ENCODE data around the gene CRNN. TPM values are rescaled to one million over a fixed set of nuclear protein-coding genes. Genes with fewer than 3 reads are reported as not detected.

Gene CRNN
- total and polyA plus RNA-seq, 10 of the 15 experiments (the other 5 are each of a cell fraction or from before 2014, with no cell fraction given) = not detected

- TF ChIP-seq ZNF274 (IDR thresholded peaks at IDR 0.05; ENCODE audit: insufficient read depth, insufficient read length) (no peak), IKZF1 (conservative IDR thresholded peaks at IDR 0.05) (no peak), POLR2A (IDR thresholded peaks at IDR 0.05; ENCODE audit: low read depth, low read length) (peak; percentile 51; the same call in 1 of the 2 replicates), MEF2A (IDR thresholded peaks at IDR 0.05; ENCODE audit: insufficient read depth, low read depth, low read length) (peak; percentile 76), RELB (IDR thresholded peaks at IDR 0.05; ENCODE audit: low read depth) (peak; percentile 45; the same call in 1 of the 2 replicates), KDM1A (IDR thresholded peaks at IDR 0.05; ENCODE audit: borderline replicate concordance) (no peak), SP1 (IDR thresholded peaks at IDR 0.05; ENCODE audit: low read depth, low read length) (peak; percentile 46), STAT1 (conservative IDR thresholded peaks at IDR 0.05) (no peak), IRF4 (IDR thresholded peaks at IDR 0.05; ENCODE audit: low read depth, low read length) (no peak), NFIC (IDR thresholded peaks at IDR 0.05; ENCODE audit: low read depth, low read length) (no peak), JUNB (IDR thresholded peaks at IDR 0.05) (no peak), GATAD2B (conservative IDR thresholded peaks at IDR 0.05; ENCODE audit: low read depth) (no peak), TCF7 (IDR thresholded peaks at IDR 0.05; ENCODE audit: borderline replicate concordance) (no peak), ZNF384 (IDR thresholded peaks at IDR 0.05; ENCODE audit: borderline replicate concordance, low read depth, low read length) (peak; percentile 70; the same call in 1 of the 2 replicates), ATF7 (IDR thresholded peaks at IDR 0.05; ENCODE audit: low read depth) (peak; percentile 83), SIN3A (IDR thresholded peaks at IDR 0.05; ENCODE audit: low read depth, low read length) (no peak), CBFB (IDR thresholded peaks at IDR 0.05; ENCODE audit: low read depth) (no peak), PRDM15 (CRISPR knock-in tag; IDR thresholded peaks at IDR 0.05) (no peak), MAX (IDR thresholded peaks at IDR 0.05; ENCODE audit: low read depth, low read length) (peak; percentile 65), WRNIP1 (IDR thresholded peaks at IDR 0.05; ENCODE audit: borderline replicate concordance, low read depth, low read length) (no peak), NR2C2 (IDR thresholded peaks at IDR 0.05; ENCODE audit: borderline replicate concordance, control insufficient read depth, insufficient read length, low read depth) (no peak), NFYA (IDR thresholded peaks at IDR 0.05; ENCODE audit: borderline replicate concordance, low read depth, low read length) (no peak), PKNOX1 (IDR thresholded peaks at IDR 0.05) (peak; percentile 58; the same call in 1 of the 2 replicates)
These were observed 45.8 kb upstream of the CRNN start (continued) for GRCh38 chr1:152459596-152460528.

Measured in GM12878 (cell line).